HEK293 (cell line): ENCODE data around the gene PTPRN.

Source experiments
- BCL6B ChIP-seq: fragments of 450-650 bp; formaldehyde crosslinking; IDR thresholded peaks from 2 replicates; pipeline ENCODE4 v1.5.1; 2017; ENCODE audit warnings: missing biosample characterization, missing genetic modification characterization
- GLIS2 ChIP-seq: fragments of 450-650 bp; formaldehyde crosslinking; IDR thresholded peaks from 2 replicates; pipeline ENCODE4 v1.5.1; 2016; ENCODE audit warnings: missing biosample characterization, missing genetic modification characterization
- KLF9 ChIP-seq: fragments of 450-650 bp; formaldehyde crosslinking; IDR thresholded peaks from 2 replicates; pipeline ENCODE4 v1.5.1; 2016; ENCODE audit warnings: missing biosample characterization, missing genetic modification characterization, low read depth
- PBX3 ChIP-seq: sonication (generic); formaldehyde crosslinking; IDR thresholded peaks from 2 replicates; pipeline ENCODE4 v1.8.1; 2022; ENCODE audit warnings: mild to moderate bottlenecking, moderate library complexity, missing genetic modification reagents
- PRDM1 ChIP-seq: fragments of 450-650 bp; formaldehyde crosslinking; IDR thresholded peaks from 2 replicates; pipeline ENCODE4; 2016; ENCODE audit warnings: missing biosample characterization, missing genetic modification characterization
- PRDM10 ChIP-seq: fragments of 450-650 bp; formaldehyde crosslinking; IDR thresholded peaks from 2 replicates; pipeline ENCODE4 v1.5.1; 2016; ENCODE audit warnings: missing biosample characterization, missing genetic modification characterization
- PRDM4 ChIP-seq: fragments of 450-650 bp; formaldehyde crosslinking; IDR thresholded peaks from 2 replicates; pipeline ENCODE4 v1.5.1; 2017; ENCODE audit warnings: missing biosample characterization, missing genetic modification characterization
- PRDM6 ChIP-seq: fragments of 450-650 bp; formaldehyde crosslinking; IDR thresholded peaks from 2 replicates; pipeline ENCODE4 v1.5.1; 2017; ENCODE audit warnings: missing biosample characterization, missing genetic modification characterization
- ZBTB10 ChIP-seq: fragments of 450-650 bp; formaldehyde crosslinking; IDR thresholded peaks from 2 replicates; pipeline ENCODE4 v1.5.1; 2016; ENCODE audit warnings: missing biosample characterization, missing genetic modification characterization
- ZNF114 ChIP-seq: fragments of 450-650 bp; formaldehyde crosslinking; IDR thresholded peaks from 2 replicates; pipeline ENCODE4 v1.5.0; 2017; ENCODE audit warnings: missing biosample characterization, missing genetic modification characterization
- ZNF140 ChIP-seq: fragments of 450-650 bp; formaldehyde crosslinking; IDR thresholded peaks from 2 replicates; pipeline ENCODE4 v1.5.1; 2016; ENCODE audit warnings: missing biosample characterization, missing genetic modification characterization
- ZNF174 ChIP-seq: fragments of 450-650 bp; formaldehyde crosslinking; IDR thresholded peaks from 2 replicates; pipeline ENCODE4 v1.5.0; 2017; ENCODE audit warnings: missing biosample characterization, mild to moderate bottlenecking, missing genetic modification characterization
- ZNF26 ChIP-seq: fragments of 450-650 bp; formaldehyde crosslinking; IDR thresholded peaks from 2 replicates; pipeline ENCODE4 v1.5.1; 2016; ENCODE audit warnings: missing biosample characterization, missing genetic modification characterization
- ZNF280C ChIP-seq: fragments of 450-650 bp; formaldehyde crosslinking; IDR thresholded peaks from 2 replicates; pipeline ENCODE4 v1.5.1; 2016; ENCODE audit warnings: missing biosample characterization, missing genetic modification characterization
- ZNF391 ChIP-seq: fragments of 450-650 bp; formaldehyde crosslinking; IDR thresholded peaks from 2 replicates; pipeline ENCODE4 v1.5.1; 2016; ENCODE audit warnings: low read depth, missing biosample characterization, missing genetic modification characterization, borderline replicate concordance
- ZNF549 ChIP-seq: fragments of 450-650 bp; IDR thresholded peaks from 2 replicates; pipeline ENCODE4 v1.5.1; 2018; ENCODE audit warnings: missing biosample characterization, missing genetic modification characterization, mild to moderate bottlenecking, inconsistent platforms, moderate library complexity
- ZNF558 ChIP-seq: fragments of 450-650 bp; formaldehyde crosslinking; IDR thresholded peaks from 2 replicates; pipeline ENCODE4 v1.5.1; 2016; ENCODE audit warnings: missing biosample characterization, missing genetic modification characterization
- ZNF645 ChIP-seq: fragments of 450-650 bp; formaldehyde crosslinking; IDR thresholded peaks from 2 replicates; pipeline ENCODE4; 2016; ENCODE audit warnings: missing biosample characterization, missing genetic modification characterization
- ZNF664 ChIP-seq: fragments of 450-650 bp; formaldehyde crosslinking; IDR thresholded peaks from 2 replicates; pipeline ENCODE4 v1.5.1; 2016; ENCODE audit warnings: missing biosample characterization, missing genetic modification characterization
- ZNF791 ChIP-seq: fragments of 450-650 bp; formaldehyde crosslinking; IDR thresholded peaks from 2 replicates; pipeline ENCODE4 v1.5.1; 2016; ENCODE audit warnings: missing biosample characterization, missing genetic modification characterization

Gene PTPRN

GRCh38 chr2:219274361-219274921 lies 34.8 kb downstream of the PTPRN start (continued):
- no peak for TF ChIP-seq ZNF280C (tag by site-specific recombination)
- TF ChIP-seq ZNF558 (tag by site-specific recombination): no peak
- TF ChIP-seq ZNF645: no peak
- TF ChIP-seq PRDM6 (tag by site-specific recombination): no peak
- no peak for TF ChIP-seq ZNF549 (tag by site-specific recombination)
- no peak for TF ChIP-seq PRDM1 (tag by site-specific recombination)
- no peak for TF ChIP-seq ZNF391 (tag by site-specific recombination)
- no peak for TF ChIP-seq KLF9 (tag by site-specific recombination)
- TF ChIP-seq PRDM10: peak; percentile 46; the same call in 1 of the 2 replicates
- TF ChIP-seq PBX3 (CRISPR knock-in tag): no peak
- peak; percentile 35; the same call in 1 of the 2 replicates for TF ChIP-seq GLIS2
- TF ChIP-seq ZNF174 (tag by site-specific recombination): no peak
- no peak for TF ChIP-seq ZNF664 (tag by site-specific recombination)
- no peak for TF ChIP-seq PRDM4 (tag by site-specific recombination)
- TF ChIP-seq ZNF26 (tag by site-specific recombination): no peak
- TF ChIP-seq ZBTB10: no peak
- no peak for TF ChIP-seq ZNF114
- TF ChIP-seq BCL6B: no peak
- TF ChIP-seq ZNF140 (tag by site-specific recombination): no peak
- TF ChIP-seq ZNF791 (tag by site-specific recombination): no peak
